SKM-1 treated with dmso at 0.1 percent for 144 hours (cell line): ENCODE measurements around the gene ZNF43.
"Not testable (repeated sequence)": the region's sequence is repeated elsewhere in the genome, so short reads cannot be mapped to it uniquely, and the experiment has no call there.

Experiments
- DNase-seq: peaks from one replicate; lab custom pipeline; 2025; ENCODE audit not compliant: unreplicated experiment; lab: John Stamatoyannopoulos, UW

Gene ZNF43

DNA sequence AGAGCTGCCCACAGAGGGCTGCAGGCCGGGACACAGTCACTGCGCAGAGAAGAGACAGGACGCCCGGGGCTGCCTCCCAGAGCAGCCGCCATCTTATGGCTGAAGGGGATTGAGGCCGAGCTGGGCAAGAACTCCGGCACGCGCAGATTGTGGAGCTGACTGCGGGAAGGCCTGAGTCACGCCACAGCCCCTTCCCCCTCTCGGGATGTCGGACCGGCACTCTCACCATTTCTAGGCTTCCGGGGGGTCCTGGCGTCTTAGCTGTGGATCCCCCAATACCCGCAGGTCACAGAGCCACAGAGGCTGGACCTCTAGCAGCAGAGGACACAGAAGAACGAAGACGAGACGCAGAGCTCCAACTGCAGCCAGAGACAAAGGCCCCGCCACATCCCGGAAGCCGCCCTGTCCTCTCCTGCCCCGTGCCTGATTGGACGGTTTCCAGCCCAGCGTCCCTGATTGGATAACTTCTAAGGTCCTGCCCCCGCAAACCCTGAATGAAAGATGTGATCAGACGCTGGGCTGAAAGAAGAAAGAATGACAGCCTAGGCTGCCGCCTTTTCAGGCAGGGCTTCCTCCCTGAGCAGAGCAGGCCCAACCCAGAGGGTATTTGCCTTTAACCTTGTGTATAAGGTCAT is at the start of gene ZNF43:
TSS of gene ZNF43 (minus strand) at position 373 of the 635 bp plus-strand sequence. CDS start at position 229, 144 bp downstream.
- no peak for DNase-seq

DNA sequence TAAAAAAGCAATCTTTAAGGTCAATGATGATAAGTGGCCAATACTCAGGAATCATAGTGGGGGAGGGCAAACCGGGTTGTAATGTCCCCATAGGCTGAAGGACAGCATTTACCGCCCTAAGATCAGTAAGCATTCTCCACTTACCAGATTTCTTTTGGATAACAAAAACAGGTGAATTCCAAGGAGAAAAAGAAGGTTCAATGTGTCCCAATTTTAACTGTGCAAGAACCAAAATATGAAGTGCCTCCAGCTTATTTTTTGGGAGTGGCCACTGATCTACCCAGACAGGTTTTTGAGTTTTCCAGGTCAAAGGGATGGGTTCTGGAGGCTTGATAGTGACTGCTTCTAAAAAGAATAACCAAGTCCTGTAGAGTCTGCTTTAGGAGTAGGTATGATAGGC is 49.5 kb upstream of the ZNF43 start:
- not testable (repeated sequence) for DNase-seq

DNA sequence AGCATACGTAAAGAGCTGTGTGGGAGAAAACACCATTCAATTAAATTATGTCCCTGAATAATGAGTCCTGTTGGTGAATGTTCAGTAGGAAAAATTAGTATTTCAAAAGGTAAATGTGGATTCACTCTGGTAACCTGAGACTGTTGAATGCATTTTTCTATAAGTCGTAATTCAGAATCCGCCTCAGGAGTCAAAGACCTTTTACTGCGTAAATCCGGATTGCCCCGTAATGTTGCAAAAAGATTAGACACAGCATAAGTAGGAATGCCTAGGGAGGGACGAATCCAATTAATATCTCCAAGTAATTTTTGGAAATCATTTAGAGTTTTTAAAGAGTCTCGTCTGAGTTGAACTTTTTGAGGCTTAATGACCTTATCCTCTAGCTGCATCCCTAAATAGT is 48.8 kb upstream of the ZNF43 start:
- not testable (repeated sequence) for DNase-seq

- no peak for DNase-seq
Measured at GRCh38 chr19:21883516-21883915, 47.5 kb upstream of the ZNF43 start.

DNA sequence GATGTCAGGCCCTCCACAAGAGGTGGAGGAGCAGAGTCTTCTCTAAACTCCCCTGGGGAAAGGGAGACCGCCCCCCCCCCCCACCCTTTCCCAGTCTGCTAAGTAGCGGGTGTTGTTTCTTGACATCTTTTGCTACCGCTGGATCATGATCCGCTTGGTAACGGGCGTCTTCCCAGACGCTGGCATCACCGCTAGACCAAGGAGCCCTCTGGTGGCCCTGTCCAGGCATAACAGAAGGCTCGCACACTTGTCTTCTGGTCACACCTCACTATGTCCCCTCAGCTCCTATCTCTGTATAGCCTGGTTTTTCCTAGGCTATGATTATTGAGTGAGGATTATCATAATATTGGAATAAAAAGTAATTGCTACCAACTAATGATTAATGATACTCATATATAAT is 44.8 kb upstream of the ZNF43 start:
- not testable (repeated sequence) for DNase-seq

- DNase-seq: no peak
Measured at GRCh38 chr19:21878646-21879045, 42.7 kb upstream of the ZNF43 start.

- no peak for DNase-seq
Measured at GRCh38 chr19:21877976-21878375, 42.0 kb upstream of the ZNF43 start.

- not testable (repeated sequence) for DNase-seq
Measured at GRCh38 chr19:21876608-21877007, 40.6 kb upstream of the ZNF43 start.

DNA sequence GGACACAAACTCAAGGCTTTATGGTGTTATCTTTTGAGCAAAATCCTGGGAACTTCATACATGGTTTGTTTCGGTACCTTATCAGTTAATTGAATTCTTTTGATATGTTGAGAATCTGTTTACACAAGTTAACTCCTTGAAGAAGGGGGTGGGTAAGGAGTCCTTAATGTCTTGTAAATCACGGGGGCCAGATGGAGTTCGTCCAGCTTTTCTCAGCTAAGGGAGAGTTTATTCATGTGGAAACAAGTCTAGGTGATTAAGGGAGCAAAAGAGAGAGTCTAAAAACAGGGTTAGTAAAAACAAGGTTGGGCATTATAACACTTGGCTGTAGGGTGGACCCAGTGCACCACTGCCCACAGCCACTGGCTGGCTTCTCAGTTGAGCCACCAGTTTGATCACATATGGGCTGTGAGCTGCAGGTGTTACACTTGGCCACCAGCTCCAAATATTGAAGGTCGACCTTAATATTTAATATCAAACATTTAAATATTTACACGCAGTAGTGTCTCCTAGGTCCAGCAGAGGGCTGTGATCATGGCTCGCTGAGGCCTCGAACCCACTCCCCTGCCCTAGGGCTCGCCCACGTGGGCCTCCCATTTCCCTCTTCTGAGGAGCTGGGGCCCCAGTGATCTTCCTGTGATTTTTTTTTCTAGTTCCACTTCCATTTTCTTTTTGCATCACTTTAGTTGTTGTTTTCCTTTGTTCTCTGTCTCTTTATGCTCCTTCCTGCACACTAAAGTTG is 21.0 kb upstream of the ZNF43 start:
- no peak for DNase-seq

GRCh38 chr19:21851596-21852345 is 15.8 kb upstream of the ZNF43 start:
- peak; percentile 60 for DNase-seq

GRCh38 chr19:21850656-21851255 is 14.8 kb upstream of the ZNF43 start:
- no peak for DNase-seq

DNA sequence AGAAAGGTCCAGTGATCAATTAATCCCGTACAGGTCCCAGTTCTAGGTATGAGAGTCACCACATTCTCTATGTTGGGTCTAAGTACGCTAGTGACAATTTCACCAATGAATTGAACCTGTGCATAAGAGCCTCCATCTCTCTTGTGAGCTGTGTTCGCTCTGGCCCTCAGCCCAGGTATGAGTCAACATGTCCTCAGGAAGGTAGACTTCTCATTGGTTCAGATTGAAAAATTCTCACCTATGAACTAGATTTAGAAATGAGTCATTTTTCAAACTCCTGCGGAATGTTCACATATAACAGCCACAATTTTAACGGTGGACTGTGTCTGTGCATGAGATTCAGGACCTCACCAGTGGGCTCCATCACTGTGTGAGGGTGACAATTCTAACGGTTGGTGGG is 12.7 kb upstream of the ZNF43 start:
- DNase-seq: no peak

- no peak for DNase-seq
Measured at GRCh38 chr19:21843081-21843480, 7.1 kb upstream of the ZNF43 start.

GRCh38 chr19:21841488-21842097 is 5.6 kb upstream of the ZNF43 start:
- no peak for DNase-seq

DNA sequence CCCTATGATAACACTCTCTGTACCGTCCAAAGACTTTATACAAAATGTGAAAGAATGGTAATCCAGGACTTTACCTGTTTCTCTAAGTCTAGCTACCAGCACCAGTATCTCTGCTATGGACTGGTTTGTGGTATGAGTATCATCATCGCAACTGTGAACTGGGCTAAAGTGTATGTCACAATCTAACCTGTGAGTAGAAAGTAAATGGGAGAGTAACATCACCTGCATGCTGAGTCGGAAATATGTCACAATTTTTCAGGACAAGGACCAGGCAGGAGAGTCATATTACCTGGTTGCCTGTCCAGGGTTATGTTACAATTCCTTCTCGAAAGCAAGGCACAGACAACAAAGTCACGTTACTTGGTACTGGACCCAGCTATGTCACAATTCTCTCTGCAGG is 5.1 kb upstream of the ZNF43 start:
- DNase-seq: no peak

GRCh38 chr19:21839976-21840375 is 4.0 kb upstream of the ZNF43 start:
- no peak for DNase-seq

DNA sequence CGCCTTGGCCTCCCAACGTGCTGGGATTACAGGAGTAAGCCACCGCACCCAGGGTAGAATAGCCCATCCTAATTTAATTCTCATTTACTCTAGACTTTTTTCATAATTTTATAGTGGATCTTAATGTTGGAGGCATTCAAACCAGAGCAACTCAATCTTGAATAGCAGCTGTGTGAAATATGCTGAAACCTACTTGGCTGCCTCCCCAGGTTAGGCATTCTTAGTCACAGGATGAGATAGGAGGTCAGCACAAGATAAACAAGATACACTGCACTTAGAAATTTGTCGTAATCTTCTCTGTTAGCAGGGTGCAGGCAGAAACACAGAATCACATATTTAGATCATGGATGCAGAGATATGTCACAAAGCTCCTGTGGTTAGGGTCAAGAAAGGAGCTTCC is 2.7 kb upstream of the ZNF43 start:
- DNase-seq: no peak

DNA sequence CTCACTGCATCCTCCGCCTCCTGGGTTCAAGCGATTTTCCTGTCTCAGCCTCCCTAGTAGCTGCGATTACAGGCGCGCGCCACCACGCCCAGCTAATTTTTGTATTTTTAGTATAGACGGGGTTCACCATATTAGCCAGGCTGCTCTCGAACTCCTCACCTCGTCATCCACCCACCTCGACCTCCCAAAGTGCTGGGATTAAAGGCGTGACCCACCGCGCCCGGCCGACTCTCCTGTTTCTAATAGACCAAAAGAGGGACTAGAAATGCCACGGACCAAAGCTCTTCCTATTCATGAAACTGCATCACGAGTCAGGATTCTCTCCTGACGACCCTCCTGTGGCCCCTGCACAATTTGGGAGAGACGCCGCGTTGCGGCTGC is 563 bp downstream of the ZNF43 start:
- no peak for DNase-seq

DNA sequence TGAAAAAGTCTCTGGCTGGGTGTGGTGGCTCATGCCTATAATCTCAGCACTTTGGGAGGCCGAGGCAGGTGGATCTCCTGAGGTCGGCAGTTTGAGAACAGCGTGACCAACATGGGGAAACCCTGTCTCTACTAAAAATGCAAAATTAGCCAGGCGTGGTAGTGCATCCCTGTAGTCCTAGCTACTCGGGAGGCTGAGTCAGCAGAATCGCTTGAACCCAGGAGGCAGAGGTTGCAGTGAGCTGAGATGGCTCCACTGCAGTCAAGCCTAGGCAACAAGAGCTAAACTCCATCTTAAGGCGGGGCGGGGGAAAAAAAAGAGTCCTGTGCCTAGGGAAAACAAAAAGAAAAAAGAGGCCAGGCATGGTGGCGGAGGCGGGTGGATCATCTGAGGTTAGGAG is 2.2 kb downstream of the ZNF43 start:
- no peak for DNase-seq

DNA sequence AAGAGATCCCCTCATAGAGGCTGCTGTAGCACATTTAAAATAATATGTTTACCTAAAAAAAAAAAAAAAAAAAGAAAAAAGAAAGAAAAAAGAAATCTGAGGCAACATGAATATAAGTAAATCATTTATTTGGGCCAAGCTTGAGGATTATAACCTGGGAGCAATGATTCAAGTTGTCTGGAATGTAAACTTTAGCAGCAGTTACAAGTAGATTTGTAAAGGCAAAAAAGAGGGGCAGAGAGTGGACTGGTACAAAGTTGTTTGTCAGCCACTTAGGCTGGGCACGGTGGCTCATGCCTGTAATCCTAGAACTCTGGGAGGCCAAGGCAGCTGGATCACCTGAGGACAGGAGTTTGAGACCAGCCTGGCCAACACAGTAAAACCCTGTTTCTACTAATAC is 11.3 kb downstream of the ZNF43 start:
- DNase-seq: no peak

DNA sequence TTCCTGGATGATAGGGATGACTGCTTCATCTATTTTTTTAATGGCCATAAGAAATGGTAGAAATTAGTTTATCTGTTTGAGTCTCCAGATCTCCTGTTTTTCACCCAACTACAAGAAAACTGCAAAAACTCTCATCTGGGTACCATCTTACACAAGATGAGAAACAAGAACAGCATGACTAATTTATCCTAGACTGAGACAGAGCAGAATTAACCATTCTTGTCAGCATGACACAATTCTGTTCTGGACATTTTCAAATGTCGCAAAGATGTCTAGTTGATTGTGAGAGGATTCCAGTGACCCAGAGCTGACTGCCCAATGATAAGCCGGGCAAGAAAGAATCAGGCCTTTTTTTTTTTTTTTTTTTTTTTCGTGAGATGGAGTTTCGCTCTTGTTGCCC is 12.8 kb downstream of the ZNF43 start:
- DNase-seq: no peak
